ENCODE data around the gene CABP2.
"Not testable (repeated sequence)": the region's sequence is repeated elsewhere in the genome, so short reads cannot be mapped to it uniquely, and the experiment has no call there.

CABP2 gene

GRCh38 chr11:67548555-67549110 lies 25.4 kb upstream of the CABP2 start:
- ATAC-seq = no peak
- TF ChIP-seq ESRRG (CRISPR knock-in tag; IDR thresholded peaks at IDR 0.05) = no peak
- no peak for TF ChIP-seq TSHZ2 (CRISPR knock-in tag; IDR thresholded peaks at IDR 0.05)
- TF ChIP-seq POU6F1 (CRISPR knock-in tag; IDR thresholded peaks at IDR 0.05; ENCODE audit: borderline replicate concordance, low read depth) = no peak
- no peak for TF ChIP-seq OSR1 (CRISPR knock-in tag; IDR thresholded peaks at IDR 0.05)
- no peak for TF ChIP-seq SNAI2 (CRISPR knock-in tag; IDR thresholded peaks at IDR 0.05)
- TF ChIP-seq BACH2 (CRISPR knock-in tag; IDR thresholded peaks at IDR 0.05; ENCODE audit: borderline replicate concordance) = no peak
- no peak for TF ChIP-seq ZNF70 (CRISPR knock-in tag; IDR thresholded peaks at IDR 0.05)
- no peak for TF ChIP-seq CSDC2 (CRISPR knock-in tag; IDR thresholded peaks at IDR 0.05)
- TF ChIP-seq GLIS3 (CRISPR knock-in tag; IDR thresholded peaks at IDR 0.05) = no peak
- no peak for TF ChIP-seq ZNF8 (CRISPR knock-in tag; IDR thresholded peaks at IDR 0.05)
- TF ChIP-seq ZC3H10 (CRISPR knock-in tag; IDR thresholded peaks at IDR 0.05) = no peak
- no peak for TF ChIP-seq CREB5 (CRISPR knock-in tag; IDR thresholded peaks at IDR 0.05; ENCODE audit: low read depth)
- no peak for TF ChIP-seq ARNTL (CRISPR knock-in tag; IDR thresholded peaks at IDR 0.05; ENCODE audit: borderline replicate concordance, low read depth)

- not testable (repeated sequence) for ATAC-seq
Measured at GRCh38 chr11:67548112-67548511, 24.9 kb upstream of the CABP2 start.

GRCh38 chr11:67545280-67545679 lies 22.0 kb upstream of the CABP2 start:
- no peak for TF ChIP-seq PATZ1 (CRISPR knock-in tag; IDR thresholded peaks at IDR 0.05; ENCODE audit: borderline replicate concordance)
- no peak for TF ChIP-seq ARNTL (CRISPR knock-in tag; IDR thresholded peaks at IDR 0.05; ENCODE audit: borderline replicate concordance, low read depth)
- TF ChIP-seq CSDC2 (CRISPR knock-in tag; IDR thresholded peaks at IDR 0.05) = no peak
- no peak for TF ChIP-seq PPARA (CRISPR knock-in tag; IDR thresholded peaks at IDR 0.05; ENCODE audit: borderline replicate concordance)
- TF ChIP-seq OSR1 (CRISPR knock-in tag; IDR thresholded peaks at IDR 0.05) = no peak
- TF ChIP-seq BACH2 (CRISPR knock-in tag; IDR thresholded peaks at IDR 0.05; ENCODE audit: borderline replicate concordance) = no peak
- TF ChIP-seq TCF4 (CRISPR knock-in tag; IDR thresholded peaks at IDR 0.05; ENCODE audit: borderline replicate concordance) = no peak
- TF ChIP-seq RARB (CRISPR knock-in tag; IDR thresholded peaks at IDR 0.05) = no peak
- no peak for TF ChIP-seq ZNF70 (CRISPR knock-in tag; IDR thresholded peaks at IDR 0.05)
- TF ChIP-seq POU6F1 (CRISPR knock-in tag; IDR thresholded peaks at IDR 0.05; ENCODE audit: borderline replicate concordance, low read depth) = no peak
- no peak for TF ChIP-seq ZNF8 (CRISPR knock-in tag; IDR thresholded peaks at IDR 0.05)
- no peak for ATAC-seq

GRCh38 chr11:67544616-67545242 lies 21.5 kb upstream of the CABP2 start:
- TF ChIP-seq ZNF8 (CRISPR knock-in tag; IDR thresholded peaks at IDR 0.05) (no peak), TCF4 (CRISPR knock-in tag; IDR thresholded peaks at IDR 0.05; ENCODE audit: borderline replicate concordance) (no peak)
- ATAC-seq = no peak; the same call in 2 of the 3 replicates
